Skin of body (tissue), 3 donors: Measurements from ENCODE around the gene PSPC1. TPM values are rescaled to one million over a fixed set of nuclear protein-coding genes. Genes with fewer than 3 reads are reported as not detected.

Source experiments
- DNase-seq: peaks from one replicate; lab custom pipeline; 2025; lab: John Stamatoyannopoulos, UW
- small RNA-seq: library from RNA; depleted of rRNA; stranded (forward); fragments of <200 nt; gene quantifications from one replicate; pipeline ENCODE3, GENCODE V24; 2014; ENCODE audit warnings: low replicate concordance
- total RNA-seq: library from RNA; depleted of rRNA; stranded (reverse); fragments of >200 nt; gene quantifications from one replicate; pipeline ENCODE4 v1.2.3, GENCODE V29; 2014

Gene PSPC1
- total RNA-seq, 1 donor from 2014 or later, result 56.7 TPM

DNA sequence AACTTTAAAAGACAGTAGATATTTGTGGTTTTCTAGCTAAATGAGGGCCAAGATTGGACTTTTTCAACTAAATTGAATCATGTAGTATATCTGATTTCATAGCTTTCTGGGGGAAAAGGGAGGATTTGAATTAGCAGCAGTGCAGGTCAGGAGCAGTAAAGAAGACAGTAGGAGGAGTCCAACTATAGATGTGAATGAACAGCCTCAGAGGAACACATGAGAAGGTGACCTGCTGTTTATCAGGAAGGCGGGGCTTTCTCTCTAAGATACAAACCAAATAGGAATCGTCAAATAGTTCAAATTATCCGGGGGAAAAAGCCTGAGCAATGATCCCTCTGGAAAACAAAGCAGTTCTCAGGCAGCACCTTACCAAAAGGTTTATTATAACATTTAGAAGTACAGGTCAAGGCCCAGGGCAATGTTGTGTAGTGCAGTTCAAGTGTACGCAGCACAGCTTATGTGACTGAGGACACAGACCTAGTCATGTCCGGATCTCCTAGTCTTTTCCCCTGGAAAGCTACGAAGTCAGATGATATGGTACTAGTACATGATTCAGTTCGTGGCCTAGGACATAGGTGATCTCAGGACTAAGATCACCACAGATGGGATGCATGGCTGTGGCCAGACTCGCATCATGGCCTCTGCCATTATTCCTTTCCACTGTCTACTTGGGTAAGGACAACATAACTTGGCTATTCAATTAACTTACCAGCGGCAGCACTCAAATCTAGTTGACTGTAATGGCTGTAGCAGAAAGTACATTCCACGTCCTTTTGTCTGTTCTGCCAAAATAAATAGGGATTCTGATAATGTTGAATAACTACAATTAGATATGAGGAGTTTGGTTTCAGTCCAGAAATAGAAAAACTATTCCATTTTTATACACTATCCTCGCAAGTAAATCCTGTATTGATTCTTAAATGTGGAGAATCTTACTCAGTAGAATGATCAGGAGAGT lies 109.0 kb downstream of the PSPC1 start:
- no peak for DNase-seq

DNA sequence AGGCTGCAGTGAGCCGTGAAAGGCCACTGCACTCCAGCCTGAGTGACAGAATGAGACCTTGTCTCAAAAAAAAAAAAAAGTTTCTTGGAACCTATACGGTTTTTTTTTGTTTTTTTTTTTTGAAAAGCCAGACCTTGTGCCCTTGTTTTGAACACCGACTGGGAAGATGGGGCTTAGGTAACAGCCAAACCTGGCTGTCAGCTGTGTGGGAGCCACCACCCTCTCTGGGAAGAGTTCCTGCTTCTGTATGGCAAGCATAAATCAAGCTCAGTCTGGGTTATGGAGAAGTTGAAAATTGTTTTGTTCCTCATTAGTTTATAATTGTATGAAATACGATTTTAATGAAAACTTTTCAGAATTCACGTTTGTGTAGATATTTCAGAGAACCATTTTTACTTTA lies 109.8 kb downstream of the PSPC1 start:
- no peak for DNase-seq

DNA sequence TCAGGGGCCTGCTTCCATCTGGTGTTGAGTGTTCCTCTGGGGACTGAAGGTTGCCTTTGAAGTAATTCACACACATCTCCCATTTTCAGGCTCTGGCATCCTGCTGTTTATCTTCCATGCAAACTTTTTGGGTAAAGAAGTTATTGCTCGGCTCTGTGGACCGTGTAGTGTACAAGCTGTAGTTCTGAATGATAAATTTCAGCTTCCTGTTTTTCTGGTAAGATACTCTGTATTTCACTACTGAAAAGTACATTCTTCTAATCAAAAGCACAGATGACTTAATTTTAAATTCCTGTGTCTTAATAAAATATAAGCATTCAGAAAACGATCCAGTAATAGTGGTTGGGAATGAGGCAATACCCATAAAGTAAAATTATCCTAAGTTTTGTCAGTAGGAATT lies 112.6 kb downstream of the PSPC1 start:
- no peak for DNase-seq

DNA sequence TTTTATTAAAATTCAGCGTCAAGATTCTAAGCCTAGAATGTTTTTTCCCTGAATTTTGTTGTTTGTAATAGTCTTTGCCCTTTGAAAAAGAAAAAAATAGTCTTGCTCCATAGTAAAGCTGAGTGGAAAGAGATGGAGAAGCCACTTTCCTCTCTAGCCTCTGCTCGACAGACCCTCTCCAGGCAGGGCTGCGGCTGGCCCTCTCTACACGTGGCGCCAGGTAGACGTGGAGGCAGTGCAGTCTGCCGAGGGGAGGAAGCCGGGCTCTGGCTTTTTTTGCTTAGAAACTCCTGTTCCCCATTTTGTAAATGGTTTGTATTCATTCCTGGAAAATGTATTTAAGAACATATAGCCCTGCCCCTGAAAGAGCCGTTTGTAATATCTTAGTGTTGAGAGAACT lies 114.0 kb downstream of the PSPC1 start:
- no peak for DNase-seq

DNA sequence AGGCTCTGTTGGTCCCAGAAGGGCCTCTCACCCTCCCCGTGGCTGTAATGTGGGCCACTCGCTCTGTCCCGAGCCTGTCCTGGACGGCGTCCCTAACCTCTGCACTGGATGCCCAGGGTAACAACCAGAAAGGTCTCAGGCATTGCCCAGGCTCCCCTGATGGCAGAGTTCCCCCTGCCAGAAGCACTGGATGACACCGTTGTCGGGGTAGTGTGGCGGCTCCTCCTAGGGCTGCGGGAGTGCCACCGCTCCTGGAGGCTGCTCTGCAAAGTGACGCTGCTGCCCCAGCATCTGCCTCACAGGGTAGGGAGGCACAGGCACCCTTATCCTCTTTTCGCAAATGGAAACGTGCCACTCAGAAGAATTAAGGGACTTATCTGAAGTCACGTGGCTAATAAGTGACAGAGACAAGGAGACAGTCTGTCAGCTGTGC lies 117.3 kb downstream of the PSPC1 start:
- DNase-seq, result no peak

DNA sequence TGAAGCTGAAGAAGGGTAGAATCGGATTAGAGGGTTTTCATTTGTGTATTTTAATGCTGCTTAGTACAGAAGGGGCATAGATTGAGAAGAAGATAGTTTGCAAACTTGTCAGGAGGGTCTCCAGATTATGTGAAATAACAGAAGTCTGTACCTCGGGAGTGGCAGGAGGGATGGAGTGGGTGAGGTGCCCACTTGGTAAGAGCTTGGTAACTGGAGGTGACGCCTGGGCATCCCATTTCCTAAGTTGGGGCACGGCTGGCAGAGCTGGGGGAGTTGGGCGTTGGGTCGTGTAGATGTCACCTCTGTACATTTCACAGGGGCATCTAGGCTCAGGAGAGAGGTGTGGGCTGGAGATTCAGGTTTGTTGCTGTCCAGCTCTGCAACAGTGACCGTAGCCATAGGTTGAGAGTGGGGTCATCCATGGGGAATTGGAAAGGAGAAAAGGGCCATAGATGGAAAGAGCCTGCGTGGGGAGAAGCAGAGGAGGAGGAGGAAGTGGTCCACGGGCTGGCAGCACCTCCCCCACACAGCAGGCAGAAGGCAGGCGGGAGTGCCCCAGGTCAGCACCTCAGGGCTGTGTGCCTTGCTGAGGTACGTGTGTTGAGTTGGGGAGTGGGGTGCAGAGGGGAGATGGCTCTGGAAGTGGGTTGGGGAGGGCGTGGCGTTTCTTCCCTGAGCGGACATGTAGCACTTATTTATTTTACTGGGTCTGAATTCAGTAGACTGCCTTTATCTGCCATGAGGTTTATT lies 118.1 kb downstream of the PSPC1 start:
- DNase-seq, result no peak

DNA sequence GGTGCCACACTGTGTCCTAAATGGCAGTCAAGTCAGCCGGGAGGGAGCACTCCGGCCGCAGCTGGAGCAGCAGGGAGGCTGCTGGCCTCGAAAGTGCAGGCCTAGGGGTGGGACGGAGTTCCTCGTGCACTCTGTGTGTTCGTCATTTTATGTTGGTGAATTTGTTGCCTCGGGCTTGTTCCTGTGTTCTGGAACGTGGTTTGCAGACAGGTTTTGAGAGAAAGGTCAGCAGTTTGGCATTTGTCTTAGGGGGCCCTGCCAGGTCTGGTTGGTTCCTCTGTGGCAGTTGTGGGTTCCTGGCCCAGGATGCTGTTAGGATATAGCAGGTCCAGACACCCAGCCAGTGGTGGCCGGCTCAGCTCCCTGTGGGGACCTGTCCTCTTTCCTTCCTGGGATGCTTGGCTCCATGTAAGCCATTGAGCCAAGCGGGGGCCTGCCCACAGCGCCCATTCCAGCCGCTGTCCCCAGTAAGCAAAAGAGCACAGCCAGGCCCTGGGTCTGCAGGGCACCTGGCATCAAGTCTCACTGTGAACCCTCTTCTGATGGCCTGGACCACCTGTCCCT lies 119.2 kb downstream of the PSPC1 start:
- DNase-seq, result no peak

DNA sequence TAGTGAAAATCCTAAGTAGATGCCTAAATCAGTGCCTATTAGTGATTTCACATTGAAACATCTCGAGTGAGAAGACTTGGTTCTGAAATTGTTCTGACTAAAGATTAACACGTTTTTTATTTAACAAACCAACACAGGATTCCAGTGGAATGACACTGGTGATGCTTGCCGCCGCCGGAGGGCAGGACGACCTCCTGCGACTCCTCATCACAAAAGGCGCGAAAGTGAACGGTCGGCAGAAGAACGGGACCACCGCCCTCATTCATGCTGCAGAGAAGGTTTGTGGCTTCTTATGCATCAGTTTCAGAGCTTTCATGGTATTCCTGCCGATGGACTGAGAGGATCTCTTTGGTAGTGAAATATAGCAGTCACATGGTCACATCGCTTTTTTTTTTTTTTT lies 121.2 kb downstream of the PSPC1 start:
- no peak for DNase-seq

DNA sequence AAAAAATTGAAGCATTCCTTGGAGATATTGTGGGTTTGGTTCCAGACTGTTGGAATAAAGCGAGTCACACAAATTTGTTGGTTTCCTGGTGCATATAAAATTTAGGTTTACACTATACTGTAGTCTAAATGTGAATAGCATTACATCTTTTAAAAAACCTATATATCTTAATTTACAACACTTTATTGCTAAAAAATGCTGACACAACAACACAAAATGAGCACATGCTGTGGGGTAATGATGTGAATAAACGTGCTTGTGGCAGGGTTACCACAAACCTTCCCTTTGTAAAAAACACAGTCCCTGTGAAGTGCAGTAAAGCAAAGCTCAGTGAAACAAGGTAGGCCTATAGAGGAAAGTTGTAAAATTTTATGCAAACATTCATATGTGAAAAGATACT lies 121.6 kb downstream of the PSPC1 start:
- no peak for DNase-seq

DNA sequence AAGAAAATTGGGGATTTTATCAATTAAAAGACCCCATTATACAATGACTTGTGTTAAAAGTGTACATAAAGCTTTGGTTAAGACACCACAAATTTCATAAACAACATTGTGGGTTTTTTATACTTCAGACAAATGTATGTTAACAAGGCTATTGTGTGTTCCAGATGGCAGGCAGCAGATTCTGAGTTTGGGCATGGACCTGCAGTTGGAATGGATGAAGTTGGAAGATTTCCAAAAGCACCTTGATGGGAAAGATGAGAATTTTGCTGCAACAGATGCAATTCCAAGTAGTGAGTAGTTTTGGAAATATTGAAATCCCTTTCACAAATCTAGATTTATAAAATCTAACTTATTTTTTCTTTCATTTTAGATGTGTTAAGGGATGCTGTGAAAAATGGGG lies 123.9 kb downstream of the PSPC1 start:
- no peak for DNase-seq

DNA sequence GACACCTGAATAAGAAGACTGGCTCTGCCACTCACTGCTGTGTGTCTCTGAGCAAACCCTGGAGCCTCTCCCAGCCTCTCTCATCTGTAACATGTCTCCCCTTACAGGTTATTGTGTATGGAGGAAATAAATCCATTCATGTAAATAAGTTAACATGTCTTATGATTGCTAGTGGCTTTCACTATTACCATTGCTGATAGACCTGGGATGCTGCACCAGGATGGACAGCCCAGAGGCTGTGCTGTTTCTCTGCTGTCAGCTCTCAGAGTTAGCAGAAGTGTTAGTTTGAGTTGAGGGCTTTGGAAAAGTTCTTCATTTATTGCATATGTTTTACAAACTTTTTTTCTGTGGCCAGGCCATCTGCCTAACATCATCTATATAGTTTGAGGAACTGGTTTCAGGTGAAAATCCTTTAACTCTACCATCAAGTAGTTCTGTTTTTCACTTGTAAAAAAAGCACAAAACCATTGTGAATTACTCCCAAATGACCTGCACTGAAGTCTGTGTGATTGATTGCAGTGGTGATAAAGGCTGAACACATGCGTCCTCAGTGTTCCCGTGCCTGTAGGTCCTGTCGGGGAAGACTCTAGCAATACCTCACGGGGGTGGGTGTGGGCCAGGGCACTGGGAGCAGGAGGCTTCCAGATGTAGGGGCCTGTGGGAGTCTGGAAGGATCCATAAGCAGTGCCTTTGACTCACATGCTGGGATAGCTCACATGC lies 124.7 kb downstream of the PSPC1 start:
- DNase-seq, result no peak

Small RNA genes lying within 50 kb of the gene (small RNA-seq; reads per million reads assigned to genes)
- 0.07 reads per million for gene RN7SL166P

Other genes starting within 250 kb of the PSPC1 start
- gene TPTE2, start 221.4 kb downstream of the PSPC1 start, total RNA-seq, result not detected
- 29.6 TPM for gene MPHOSPH8, start 149.3 kb downstream of the PSPC1 start, total RNA-seq
- 26.1 TPM for gene ZMYM5, start 80.7 kb upstream of the PSPC1 start, total RNA-seq
- 109 TPM for gene ZMYM2, start 175.8 kb upstream of the PSPC1 start, total RNA-seq